Right lobe of liver (tissue), 6 donors: ENCODE measurements around the gene ZNF225. TPM values are rescaled to one million over a fixed set of nuclear protein-coding genes. Genes with fewer than 3 reads are reported as not detected.

Experiments used
- ATAC-seq, 4 donors: fragments of 200-7000 bp; cut with Tn5 transposase; one replicate each; pipeline ENCODE4 v1.9.1; 2020; ENCODE audit warnings: mild to moderate bottlenecking in 4 of 4, moderate library complexity in 4 of 4
- DNase-seq, 3 donors: peaks; one replicate each; pipeline ENCODE4 v3.0.0-alpha.2; 2020
- H3K27ac ChIP-seq, 3 donors: fragments of 200-600 bp; one replicate each; pipeline ENCODE4 v1.8.0; 2022
- H3K27me3 ChIP-seq, 2 donors: fragments of 200-600 bp; one replicate each; pipeline ENCODE4 v1.8.0; 2022
- H3K36me3 ChIP-seq, 4 donors: fragments of 200-600 bp; sonication (generic) in 1 of 4; one replicate each; pipeline versions ENCODE4 v1.5.1 to v1.8.0; 2017 to 2022; ENCODE audit warnings: control low read depth in 1 of 4
- H3K4me1 ChIP-seq, 4 donors: fragments of 200-600 bp; sonication (generic) in 1 of 4; one replicate each; pipeline versions ENCODE4 v1.5.1 to v1.8.0; 2017 to 2022; ENCODE audit warnings: control low read depth in 1 of 4
- H3K4me3 ChIP-seq, 3 donors: fragments of 200-600 bp; one replicate each; pipeline ENCODE4 v1.8.0; 2022
- H3K9me3 ChIP-seq, 4 donors: fragments of 200-600 bp; sonication (generic) in 1 of 4; one replicate each; pipeline versions ENCODE4 v1.5.1 to v1.8.0; 2017 to 2022; ENCODE audit warnings: control low read depth in 1 of 4
- POLR2A ChIP-seq: fragments of 450-650 bp; IDR thresholded peaks from one replicate; pipeline ENCODE4 v1.6.1; 2017; ENCODE audit warnings: antibody characterized with exemption, mild to moderate bottlenecking
- WGBS: methylation state at CpG from one replicate; pipeline ENCODE4 v1.1.6; 2018; ENCODE audit warnings: low coverage, low lambda C conversion rate; ENCODE audit not compliant: insufficient coverage; ENCODE audit errors: missing lambda C conversion rate; 5-methylcytosine and 5-hydroxymethylcytosine counted together
- intact Hi-C, 2 donors: fragments of 100-400 bp; cut with DNase I; formaldehyde crosslinking; loops; one replicate each; pipeline versions ENCODE4 v1.11.2 to v1.14.1; 2022
- total RNA-seq, 6 experiments: library from RNA; depleted of rRNA in 2 of 6; stranded (reverse); fragments of >200 nt in 2 of 6; fragmentation: NEBNext Ultra II Directional in 3 of 6; extraction: Animal tissue kit (Norgen Biotek cat#: 25700) in 3 of 6; gene quantifications; one replicate each; pipeline versions ENCODE4 v1.1.0 to v1.2.4, GENCODE V29; 2016 to 2023
- TF ChIP-seq, protein P1 (sequence below), 4 donors: fragments of 200-600 bp in 3 of 4; fragments of 450-650 bp in 1 of 4; IDR thresholded peaks; one replicate each; pipeline versions ENCODE4 v1.5.1 to v1.8.0; 2016 to 2022; ENCODE audit warnings: antibody characterized with exemption in 4 of 4, mild to moderate bottlenecking in 2 of 4
- donor health status: DM: no; HTN: yes; CAD: no.
- donor health status: DM: no; HTN: no; CAD: no.
- donor health status: DM: no; HTN: no; CAD: no.
- donor health status: DM: no; HTN: yes; CAD: no.
- donor health status: DM: no; HTN: yes; CAD: no.

ZNF225 gene
- total RNA-seq, 6 experiments from 2014 or later, result 0.74 to 2.2 (median 1.8) TPM

DNA sequence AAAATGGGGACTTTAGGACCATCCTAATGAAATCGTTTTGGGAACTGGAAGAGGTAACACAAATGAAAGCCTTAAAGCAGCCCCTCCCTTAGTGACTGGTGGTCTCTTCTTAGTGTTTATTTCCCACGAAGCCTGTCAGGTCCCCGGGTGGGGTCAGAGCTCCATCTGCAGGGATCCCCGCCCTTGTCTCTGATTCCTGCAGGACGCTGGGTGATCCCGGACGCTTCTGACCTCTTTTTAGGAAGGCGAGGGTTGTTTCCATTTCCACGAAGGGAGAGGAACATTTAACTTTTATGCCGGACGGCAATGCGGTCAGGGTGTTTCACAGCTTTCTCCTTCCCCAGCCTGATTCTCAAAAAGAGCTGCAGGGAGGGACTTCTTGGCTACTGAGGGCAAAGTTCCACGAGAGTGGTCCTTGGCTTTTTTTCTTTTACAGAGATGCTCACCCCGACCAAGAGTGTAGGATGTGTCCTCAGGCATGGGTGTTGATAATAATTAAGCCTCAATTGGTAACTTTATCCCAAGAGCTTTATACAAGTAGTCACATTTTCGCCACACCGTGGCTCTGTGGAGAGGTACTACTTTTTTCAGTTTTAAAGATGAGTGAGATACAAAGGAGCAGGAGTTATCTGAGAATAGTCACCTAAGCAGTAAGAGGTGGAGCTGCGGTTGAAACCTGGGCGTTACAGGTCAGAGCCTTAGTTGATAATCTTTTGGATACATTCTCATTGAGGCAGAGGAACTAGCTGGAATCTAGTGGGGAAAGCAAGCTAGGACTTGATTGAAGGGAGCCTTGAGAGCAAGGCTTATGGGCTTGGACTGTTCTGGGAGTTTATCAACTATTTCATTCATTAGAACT, 40.4 kb upstream of the ZNF225 start:
- peak in 3 of 4 donors; percentile 10 to 38 (median 21) for ATAC-seq

DNA sequence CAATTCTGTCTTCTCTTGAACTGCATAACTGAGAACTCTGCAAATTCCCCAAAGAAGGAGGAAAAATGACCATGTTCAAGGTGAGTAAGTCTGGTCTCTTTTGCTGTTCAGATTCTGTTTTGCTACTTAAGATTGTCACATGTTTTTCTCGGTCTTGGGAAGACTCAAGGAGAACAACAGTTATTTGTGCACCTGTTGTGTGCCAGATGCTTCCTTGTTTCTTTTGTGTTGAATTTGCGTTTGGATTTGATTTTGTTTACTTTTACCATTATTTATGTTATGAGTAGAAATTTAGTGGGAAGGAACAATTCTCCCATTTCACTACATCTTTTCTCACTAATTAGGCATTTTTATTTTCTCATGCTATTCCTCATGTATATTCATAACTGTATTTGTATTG, 36.9 kb upstream of the ZNF225 start:
- no peaks in the 10 kb centered on the region for H3K27me3 ChIP-seq
- 94% methylated on average over 2 of the region's 2 CpGs for WGBS
- no peak for ATAC-seq
- no peak overlapping the region for H3K4me3 ChIP-seq
- intact Hi-C loops, result no loop called here
- H3K27ac ChIP-seq, result no peak overlapping the region
- peaks cover 0 to 8% (median 0%) of the 10 kb centered on the region in 4 donors for H3K4me1 ChIP-seq
- TF ChIP-seq, protein P1, sequence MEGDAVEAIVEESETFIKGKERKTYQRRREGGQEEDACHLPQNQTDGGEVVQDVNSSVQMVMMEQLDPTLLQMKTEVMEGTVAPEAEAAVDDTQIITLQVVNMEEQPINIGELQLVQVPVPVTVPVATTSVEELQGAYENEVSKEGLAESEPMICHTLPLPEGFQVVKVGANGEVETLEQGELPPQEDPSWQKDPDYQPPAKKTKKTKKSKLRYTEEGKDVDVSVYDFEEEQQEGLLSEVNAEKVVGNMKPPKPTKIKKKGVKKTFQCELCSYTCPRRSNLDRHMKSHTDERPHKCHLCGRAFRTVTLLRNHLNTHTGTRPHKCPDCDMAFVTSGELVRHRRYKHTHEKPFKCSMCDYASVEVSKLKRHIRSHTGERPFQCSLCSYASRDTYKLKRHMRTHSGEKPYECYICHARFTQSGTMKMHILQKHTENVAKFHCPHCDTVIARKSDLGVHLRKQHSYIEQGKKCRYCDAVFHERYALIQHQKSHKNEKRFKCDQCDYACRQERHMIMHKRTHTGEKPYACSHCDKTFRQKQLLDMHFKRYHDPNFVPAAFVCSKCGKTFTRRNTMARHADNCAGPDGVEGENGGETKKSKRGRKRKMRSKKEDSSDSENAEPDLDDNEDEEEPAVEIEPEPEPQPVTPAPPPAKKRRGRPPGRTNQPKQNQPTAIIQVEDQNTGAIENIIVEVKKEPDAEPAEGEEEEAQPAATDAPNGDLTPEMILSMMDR (IDR thresholded peaks at IDR 0.05), result no peak
- no peak for TF ChIP-seq POLR2A
- H3K9me3 ChIP-seq, result no peaks in the 10 kb centered on the region
- H3K36me3 ChIP-seq, result no peaks in the 10 kb centered on the region
- DNase-seq, result no peak

More for the DNA sequence above, 40.4 kb upstream of the ZNF225 start:
- DNase-seq, result no peak
- H3K4me1 ChIP-seq, result peaks cover 0 to 8% (median 0%) of the 10 kb centered on the region in 4 donors
- intact Hi-C loops, result no loop called here
- TF ChIP-seq POLR2A, result no peak
- TF ChIP-seq, protein P1 (IDR thresholded peaks at IDR 0.05), result no peak
- H3K36me3 ChIP-seq, result no peaks in the 10 kb centered on the region
- no peaks in the 10 kb centered on the region for H3K9me3 ChIP-seq
- WGBS, result 21% methylated on average over 18 of the region's 18 CpGs
- no peaks in the 10 kb centered on the region for H3K27me3 ChIP-seq
- H3K27ac ChIP-seq, result no peak overlapping the region
- peak overlapping the region; percentile 50 to 72 (median 68) for H3K4me3 ChIP-seq

DNA sequence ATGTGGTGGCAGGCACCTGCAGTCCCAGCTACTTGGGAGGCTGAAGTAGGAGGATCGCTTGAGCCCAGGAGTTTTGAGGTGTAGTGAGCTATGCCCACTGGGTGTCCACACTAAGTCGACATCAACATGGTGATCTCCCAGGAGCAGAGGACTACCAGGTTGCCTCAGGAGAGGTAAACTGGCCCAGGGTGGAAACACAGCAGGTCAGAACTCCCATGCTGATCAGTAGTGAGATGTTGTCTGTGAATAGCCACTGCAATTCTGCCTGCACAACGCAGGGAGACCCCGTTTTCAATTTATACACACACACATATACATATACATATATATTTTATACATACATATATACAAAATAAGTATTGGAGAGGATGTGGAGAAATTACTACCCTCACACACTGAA, 21.1 kb upstream of the ZNF225 start:
- no peak overlapping the region for H3K4me3 ChIP-seq
- WGBS, result 56% methylated on average over 2 of the region's 4 CpGs
- TF ChIP-seq, protein P1 (IDR thresholded peaks at IDR 0.05), result no peak
- intact Hi-C loops, result no loop called here
- ATAC-seq (no peak), DNase-seq (no peak)
- H3K9me3 ChIP-seq, result peaks cover 0 to 5% (median 0%) of the 10 kb centered on the region in 4 donors
- H3K27ac ChIP-seq, result no peak overlapping the region
- H3K4me1 ChIP-seq, result peaks cover 0 to 7% (median 1%) of the 10 kb centered on the region in 4 donors
- H3K27me3 ChIP-seq, result no peaks in the 10 kb centered on the region
- H3K36me3 ChIP-seq, result no peaks in the 10 kb centered on the region

DNA sequence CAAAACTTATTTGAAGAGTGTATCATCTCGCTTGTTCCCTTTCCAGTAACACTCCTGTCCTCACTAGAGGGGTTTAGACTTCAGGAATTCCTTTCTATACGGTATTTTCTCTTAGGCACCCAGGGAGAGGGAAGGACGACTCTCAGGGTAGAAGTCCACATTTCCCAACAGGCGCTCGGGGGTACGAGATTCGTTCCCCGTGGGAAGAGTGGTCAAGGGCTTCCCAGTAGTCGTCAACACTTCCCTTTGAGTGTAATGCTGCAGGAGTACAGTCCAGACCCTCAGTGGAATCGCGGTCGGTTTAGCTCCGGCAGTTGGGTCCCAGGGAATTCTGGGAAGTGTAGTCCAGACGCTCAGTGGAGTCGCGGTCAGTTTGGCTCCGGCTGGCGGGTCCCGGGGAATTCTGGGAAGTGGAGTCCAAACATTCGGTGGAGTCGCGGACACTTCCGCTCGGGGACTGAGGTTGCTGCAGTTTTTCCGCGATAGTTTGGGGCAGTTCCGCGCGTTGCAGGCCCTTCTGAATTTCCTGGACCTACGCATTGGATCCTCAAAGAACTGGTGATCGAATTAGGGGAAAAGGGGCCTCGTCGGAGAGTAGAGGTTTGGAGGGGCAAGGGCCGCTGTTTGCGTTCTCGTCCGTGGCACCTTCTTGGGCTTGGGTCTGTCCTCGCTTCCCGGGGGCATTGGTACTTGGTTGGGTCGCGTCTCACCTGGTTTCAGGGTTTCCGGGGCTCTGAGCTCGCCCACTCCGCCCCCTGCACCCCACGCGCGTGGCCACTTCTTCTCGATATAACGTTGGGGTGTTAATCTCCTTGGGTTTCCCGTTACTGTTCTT, 19.1 kb upstream of the ZNF225 start, which contains the start of gene ZNF224:
ZNF224 (plus strand) TSS at position 431 of the 835 bp plus-strand sequence. CDS start 3,513 bp downstream, outside the sequence.
- H3K4me3 ChIP-seq, result peak within 1 kb of the TSS; percentile 78 to 83 (median 83)
- H3K27ac ChIP-seq, result peak within 1 kb of the TSS; percentile 22 to 48 (median 48)
- WGBS, result 2% methylated on average over 14 of the region's 50 CpGs
- H3K9me3 ChIP-seq, result peaks cover 0 to 6% (median 0%) of the 10 kb centered on the region in 4 donors
- peaks cover 0 to 7% (median 1%) of the 10 kb centered on the region in 4 donors for H3K4me1 ChIP-seq
- H3K36me3 ChIP-seq, result peaks cover 0 to 13% (median under 1%) of the 10 kb centered on the region in 4 donors
- ATAC-seq (peak; percentile 98 to 99 (median 99)), DNase-seq (peak; percentile 92 to 96 (median 95))
- TF ChIP-seq POLR2A, result peak; percentile 22
- TF ChIP-seq, protein P1 (IDR thresholded peaks at IDR 0.05), result no peak
- intact Hi-C loops, result no loop called here
- no peaks in the 10 kb centered on the region for H3K27me3 ChIP-seq
